GM23338 (cell line): Measurements from ENCODE around the gene ARL8B.

Experiments
- CREB1 ChIP-seq: fragments of 250-450 bp; sonication (Bioruptor Pico); IDR thresholded peaks from 2 replicates; pipeline ENCODE4 v1.5.0; 2020; ENCODE audit warnings: low read depth, mild to moderate bottlenecking, moderate library complexity
- EZH2 ChIP-seq: fragments of 200-600 bp; sonication (generic); IDR thresholded peaks from one replicate; pipeline ENCODE4 v1.8.0; 2017; ENCODE audit warnings: antibody characterized with exemption, mild to moderate bottlenecking, low read depth; ENCODE audit not compliant: unreplicated experiment
- EZH2phosphoT487 ChIP-seq: fragments of 200-600 bp; sonication (generic); IDR thresholded peaks from one replicate; pipeline ENCODE4 v1.8.1; 2018; ENCODE audit warnings: antibody characterized with exemption; ENCODE audit not compliant: unreplicated experiment
- JUNB ChIP-seq: IDR thresholded peaks from one replicate; pipeline ENCODE4 v1.6.1; 2016; ENCODE audit warnings: antibody characterized with exemption; ENCODE audit not compliant: unreplicated experiment
- NANOG ChIP-seq: IDR thresholded peaks from 2 replicates; pipeline ENCODE4 v1.6.1; 2016; ENCODE audit warnings: antibody characterized with exemption, borderline replicate concordance
- POLR2AphosphoS5 ChIP-seq: IDR thresholded peaks from 2 replicates; pipeline ENCODE4 v1.6.1; 2016; ENCODE audit warnings: antibody characterized with exemption, low read depth
- ZNF331 ChIP-seq: fragments of 250-450 bp; sonication (Bioruptor Pico); IDR thresholded peaks from 2 replicates; pipeline ENCODE4 v1.5.0; 2020; ENCODE audit warnings: low read depth, mild to moderate bottlenecking, moderate library complexity
- TF ChIP-seq, protein P1 (sequence below), 2 experiments: fragments of 200-600 bp in 1 of 2; sonication (generic) in 1 of 2; conservative IDR thresholded peaks; 2 replicates each; pipeline versions ENCODE4 v1.5.1 to v1.6.1; 2016 to 2017; ENCODE audit warnings: antibody characterized with exemption in 2 of 2, low read depth in 2 of 2, mild to moderate bottlenecking in 2 of 2, moderate library complexity in 1 of 2
- TF ChIP-seq, protein P2 (sequence below): IDR thresholded peaks from 2 replicates; pipeline ENCODE4 v1.6.1; 2016; ENCODE audit warnings: antibody characterized with exemption

DNA sequence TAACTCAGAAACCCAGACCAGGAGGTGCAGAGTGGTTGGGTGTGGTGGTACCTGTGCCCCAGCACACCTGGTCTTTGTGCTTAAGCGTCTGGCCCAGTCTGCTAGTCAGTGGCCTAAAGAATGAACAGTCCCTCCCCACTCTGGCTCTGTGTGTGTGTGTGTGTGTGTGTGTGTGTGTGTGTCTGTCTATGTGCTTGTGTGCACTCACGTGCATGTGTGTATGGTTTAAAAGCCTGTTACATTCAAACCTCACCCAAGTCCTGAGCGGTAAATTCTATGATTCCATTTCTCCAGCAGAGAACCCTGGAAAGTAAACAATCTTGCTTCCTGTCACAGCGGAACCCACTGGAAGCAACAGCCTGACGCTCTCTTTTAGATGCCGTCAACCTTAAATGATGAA lies 99.6 kb downstream of the ARL8B start:
- TF ChIP-seq, protein P1, sequence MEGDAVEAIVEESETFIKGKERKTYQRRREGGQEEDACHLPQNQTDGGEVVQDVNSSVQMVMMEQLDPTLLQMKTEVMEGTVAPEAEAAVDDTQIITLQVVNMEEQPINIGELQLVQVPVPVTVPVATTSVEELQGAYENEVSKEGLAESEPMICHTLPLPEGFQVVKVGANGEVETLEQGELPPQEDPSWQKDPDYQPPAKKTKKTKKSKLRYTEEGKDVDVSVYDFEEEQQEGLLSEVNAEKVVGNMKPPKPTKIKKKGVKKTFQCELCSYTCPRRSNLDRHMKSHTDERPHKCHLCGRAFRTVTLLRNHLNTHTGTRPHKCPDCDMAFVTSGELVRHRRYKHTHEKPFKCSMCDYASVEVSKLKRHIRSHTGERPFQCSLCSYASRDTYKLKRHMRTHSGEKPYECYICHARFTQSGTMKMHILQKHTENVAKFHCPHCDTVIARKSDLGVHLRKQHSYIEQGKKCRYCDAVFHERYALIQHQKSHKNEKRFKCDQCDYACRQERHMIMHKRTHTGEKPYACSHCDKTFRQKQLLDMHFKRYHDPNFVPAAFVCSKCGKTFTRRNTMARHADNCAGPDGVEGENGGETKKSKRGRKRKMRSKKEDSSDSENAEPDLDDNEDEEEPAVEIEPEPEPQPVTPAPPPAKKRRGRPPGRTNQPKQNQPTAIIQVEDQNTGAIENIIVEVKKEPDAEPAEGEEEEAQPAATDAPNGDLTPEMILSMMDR (conservative IDR thresholded peaks at IDR 0.05; ENCODE audit: low read depth in 2 of 2) = no peak
- TF ChIP-seq EZH2phosphoT487 (no peak), JUNB (no peak), CREB1 (CRISPR knock-in tag) (no peak), POLR2AphosphoS5 (no peak), EZH2 (no peak), NANOG (no peak), ZNF331 (CRISPR knock-in tag) (no peak)
- TF ChIP-seq, protein P2, sequence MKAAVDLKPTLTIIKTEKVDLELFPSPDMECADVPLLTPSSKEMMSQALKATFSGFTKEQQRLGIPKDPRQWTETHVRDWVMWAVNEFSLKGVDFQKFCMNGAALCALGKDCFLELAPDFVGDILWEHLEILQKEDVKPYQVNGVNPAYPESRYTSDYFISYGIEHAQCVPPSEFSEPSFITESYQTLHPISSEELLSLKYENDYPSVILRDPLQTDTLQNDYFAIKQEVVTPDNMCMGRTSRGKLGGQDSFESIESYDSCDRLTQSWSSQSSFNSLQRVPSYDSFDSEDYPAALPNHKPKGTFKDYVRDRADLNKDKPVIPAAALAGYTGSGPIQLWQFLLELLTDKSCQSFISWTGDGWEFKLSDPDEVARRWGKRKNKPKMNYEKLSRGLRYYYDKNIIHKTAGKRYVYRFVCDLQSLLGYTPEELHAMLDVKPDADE = no peak
